Activated CD4-positive, alpha-beta T cell treated with anti-CD3 and anti-CD28 coated beads, Interleukin-2, amount 50 U/mL, for 48 hours (primary cell): ENCODE results near the gene MRPL1.
"Not testable (repeated sequence)": the region's sequence is repeated elsewhere in the genome, so short reads cannot be mapped to it uniquely, and the experiment has no call there.

Experiments
- DNase-seq, 2 experiments: peaks; one replicate each; pipeline ENCODE4 v3.0.0-alpha.2; 2020

MRPL1 gene

DNA sequence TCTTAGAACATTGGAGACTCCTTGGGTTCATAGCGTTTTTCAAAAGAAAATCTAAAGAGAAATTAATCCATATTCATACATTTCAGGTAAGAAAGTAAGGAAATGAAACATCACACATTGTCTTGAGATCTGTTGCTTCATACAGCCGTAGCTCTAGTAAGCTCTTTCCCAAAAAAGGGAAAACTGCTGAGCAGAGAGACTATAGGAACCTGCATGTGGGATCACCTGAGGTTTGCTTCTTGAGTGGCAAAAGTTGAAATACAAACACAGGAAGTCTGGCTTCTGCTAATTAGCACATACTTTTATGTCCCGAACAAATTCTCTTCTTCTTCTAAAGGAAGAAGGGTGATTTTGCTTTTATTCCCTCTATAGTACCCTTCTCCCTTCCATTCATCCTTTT is 57.7 kb downstream of the MRPL1 start:
- DNase-seq, result no peak

DNA sequence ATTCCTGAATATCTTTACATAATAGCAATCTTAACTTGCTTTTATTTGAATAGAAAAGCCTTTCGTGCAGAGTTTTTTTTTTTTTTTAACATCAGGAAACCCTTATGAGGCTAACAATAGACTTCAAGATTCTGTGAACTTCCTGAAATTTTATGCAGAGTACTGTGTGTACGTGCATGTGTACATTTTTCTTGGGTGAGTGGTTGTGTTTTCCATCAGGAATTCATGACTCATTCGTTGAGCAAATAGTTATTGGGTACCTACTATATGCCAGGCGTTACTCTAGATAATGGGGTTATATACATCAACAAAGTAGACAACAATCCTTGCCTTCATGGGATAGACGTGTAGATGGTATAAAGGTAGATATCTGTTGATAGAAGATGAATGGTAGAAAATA is 59.1 kb downstream of the MRPL1 start:
- no peak for DNase-seq

DNA sequence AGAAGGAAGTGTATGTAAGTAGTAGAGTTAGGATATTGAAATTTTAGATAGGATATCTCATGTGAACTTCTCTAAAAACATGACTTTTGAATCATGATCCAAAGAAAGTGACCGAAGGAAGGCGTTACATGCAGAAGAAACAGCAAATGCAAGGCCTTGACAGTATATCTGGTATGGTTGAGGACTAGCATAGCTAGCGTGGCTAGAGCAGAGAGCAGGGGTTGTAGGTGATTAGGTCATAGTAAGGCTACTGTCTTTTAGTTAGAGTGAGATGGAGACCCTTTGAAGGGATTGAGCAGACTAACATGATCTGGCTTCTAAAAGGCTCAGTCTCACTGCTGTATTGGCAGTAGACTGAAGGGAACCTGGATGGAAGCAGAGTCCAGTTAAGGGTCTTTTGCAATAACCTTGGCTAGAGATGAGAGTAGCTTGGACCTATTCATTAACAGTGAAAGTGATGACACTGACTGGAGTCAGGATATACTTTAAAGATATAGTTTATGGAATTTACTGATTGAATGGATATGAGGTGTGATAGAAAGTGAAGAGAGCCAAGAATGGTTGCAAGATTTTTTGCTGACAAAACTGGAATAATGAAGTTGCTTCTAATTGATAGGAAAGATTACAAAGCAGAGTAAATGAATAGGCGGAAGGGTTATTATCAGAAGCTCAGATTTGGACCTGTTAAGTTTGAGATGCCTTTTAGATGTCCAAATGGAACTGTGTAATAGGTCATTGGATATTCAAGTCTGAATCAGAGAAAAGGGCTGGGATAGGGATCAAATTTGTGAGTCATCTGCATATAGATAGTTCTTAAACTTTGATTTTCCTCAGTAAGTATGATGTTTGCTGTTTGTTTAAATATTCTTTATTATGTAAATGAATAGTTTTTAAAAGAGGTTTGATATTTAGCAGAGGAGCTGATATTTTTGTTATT is 59.8 kb downstream of the MRPL1 start:
- no peak for DNase-seq

DNA sequence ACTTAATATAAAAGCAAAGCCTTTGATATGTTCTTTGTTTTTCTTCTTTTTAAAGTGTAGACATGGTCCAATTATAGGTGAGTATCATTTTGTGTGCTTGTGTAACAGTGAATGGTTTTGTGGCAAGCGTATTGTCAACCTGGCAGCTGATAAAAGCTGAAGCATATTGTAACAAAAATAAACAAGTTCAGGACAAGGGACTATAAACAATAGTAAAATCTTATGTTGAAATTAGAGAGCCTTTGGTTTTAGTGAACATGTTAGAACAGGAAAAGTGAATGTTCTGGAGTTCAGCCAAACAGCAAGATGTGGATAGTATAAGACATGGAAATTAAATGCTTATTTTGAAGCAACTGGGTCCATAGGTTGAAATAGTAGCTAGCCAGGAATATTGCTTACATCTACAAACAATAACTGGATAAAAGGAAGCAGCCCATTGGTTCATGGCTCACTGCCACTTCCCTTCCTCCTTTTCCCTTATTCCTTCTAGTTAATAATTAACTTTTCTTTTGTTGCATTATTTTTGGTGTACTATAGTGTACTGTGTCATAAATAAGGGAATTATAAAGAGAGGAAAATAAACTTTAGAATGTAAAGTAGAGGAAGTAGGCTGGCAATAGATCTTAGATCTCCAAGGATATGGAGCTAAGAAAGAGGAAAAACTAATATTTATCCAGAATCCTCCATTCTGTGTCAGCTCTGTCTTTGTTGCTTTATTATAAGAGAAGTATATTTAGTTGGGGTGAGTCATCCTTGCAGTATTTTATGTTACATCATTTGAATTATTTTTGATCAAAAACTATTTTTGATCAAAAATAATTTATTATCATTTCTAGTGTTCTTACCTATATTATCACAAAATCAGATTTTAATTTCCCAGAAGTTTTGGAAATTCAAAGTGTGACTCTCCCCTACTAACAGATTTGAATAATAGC is 65.6 kb downstream of the MRPL1 start:
- DNase-seq, result no peak

DNA sequence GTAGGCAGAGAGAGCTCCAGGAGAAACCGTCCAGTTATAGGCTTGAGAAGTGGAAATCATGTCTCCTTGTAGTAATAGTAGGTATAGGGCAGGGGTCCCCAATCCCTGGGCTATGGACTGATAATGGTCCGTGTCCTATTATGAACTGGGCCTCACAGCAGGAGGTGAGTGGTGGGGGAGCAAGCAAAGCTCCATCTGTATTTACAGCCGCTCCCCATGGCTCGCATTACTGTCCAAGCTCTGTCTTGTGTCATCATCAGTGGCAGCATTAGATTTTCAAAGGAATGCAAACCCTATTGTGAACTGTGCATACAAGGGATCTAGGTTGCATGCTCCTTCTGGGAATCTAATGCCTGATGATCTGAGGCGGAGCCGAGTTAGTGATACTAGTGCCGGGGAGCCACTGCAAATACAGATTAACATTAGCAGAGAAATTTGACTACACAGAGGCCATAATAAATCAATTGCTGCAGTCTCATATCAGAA is 67.6 kb downstream of the MRPL1 start:
- no peak for DNase-seq

DNA sequence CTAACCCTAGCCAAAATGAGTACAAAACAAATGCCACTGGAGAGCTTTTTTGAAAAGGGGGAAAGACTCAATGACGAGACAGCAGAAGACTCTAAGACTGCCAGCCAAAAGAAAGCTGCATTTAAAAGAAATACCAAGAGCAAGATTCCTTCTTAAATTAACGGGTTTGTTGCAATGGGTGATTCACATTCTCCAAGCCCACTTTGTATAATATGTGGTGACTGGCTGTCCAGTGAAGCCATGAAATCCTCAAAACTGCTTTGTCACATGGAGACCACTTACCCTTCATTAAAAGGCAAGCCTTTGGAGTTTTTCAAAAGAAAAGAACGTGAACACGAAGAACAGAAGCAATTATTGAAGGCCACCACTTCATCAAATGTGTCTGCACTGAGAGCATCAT is 68.2 kb downstream of the MRPL1 start:
- no peak for DNase-seq

DNA sequence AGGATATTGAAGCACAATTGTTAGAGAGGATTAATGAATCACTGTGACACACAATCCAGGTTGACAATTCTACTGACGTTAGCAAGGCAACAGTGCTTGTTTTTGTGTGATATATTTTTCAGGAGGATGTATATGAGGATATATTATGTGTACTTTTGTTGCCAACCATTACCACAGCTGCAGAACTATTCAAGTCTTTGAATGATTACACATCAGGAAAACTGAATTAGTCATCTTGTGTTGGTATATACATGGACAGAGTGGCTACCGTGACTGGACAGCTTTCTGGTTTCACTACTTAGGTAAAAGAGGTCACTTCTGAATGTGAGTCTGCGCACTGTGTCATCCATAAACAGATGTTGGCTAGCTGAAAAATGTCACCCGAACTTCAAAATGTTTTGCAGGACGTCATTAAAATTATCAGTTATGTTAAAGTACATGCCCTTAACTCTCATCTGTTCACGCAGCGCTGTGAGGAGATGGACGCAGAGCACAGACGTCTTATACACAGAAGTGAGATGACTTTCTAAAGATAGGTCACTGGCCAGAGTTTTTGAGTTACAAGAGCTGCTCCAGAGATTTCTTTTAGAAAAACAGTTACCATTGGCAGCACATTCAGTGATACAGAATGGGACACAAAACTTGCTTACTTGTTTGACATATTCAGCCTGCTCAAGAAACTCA is 69.0 kb downstream of the MRPL1 start:
- DNase-seq, result no peak

DNA sequence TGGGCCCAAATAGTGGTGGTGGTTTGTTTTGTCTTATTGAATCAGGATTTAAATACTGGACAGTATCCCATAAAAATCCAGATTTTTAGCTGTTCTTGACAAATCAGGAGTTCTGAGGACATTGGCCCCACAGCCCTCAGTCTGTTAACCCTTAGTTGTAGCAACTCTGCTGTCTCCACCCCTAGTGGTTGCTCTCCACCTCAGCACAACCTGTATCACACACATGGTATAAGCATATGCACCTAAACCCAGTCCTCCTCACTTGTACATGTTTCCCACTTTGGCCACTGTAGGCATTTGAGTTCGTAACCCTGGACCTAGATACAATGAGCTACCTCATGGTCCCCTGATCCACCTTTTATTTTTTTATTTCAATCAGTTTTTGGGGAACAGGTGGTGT is 75.9 kb downstream of the MRPL1 start:
- DNase-seq, result no peak

DNA sequence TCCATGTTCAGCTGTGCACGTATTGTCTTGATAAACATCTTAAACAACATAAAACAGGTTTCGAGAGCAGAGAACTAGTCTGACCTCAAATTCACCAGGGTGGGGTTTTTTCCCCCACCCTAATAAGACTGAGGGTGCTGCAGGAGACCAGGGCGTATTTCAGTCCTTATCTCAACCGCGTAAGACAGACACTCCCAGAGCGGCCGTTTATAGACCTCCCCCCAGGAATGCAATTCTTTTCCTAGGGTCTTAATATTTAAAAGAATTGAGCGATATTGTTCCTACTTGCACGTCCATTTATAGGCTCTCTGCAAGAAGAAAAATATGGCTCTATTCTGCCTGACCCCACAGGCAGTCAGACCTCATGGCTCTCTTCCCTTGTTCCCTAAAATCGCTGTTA is 83.3 kb downstream of the MRPL1 start:
- DNase-seq, result not testable (repeated sequence)

DNA sequence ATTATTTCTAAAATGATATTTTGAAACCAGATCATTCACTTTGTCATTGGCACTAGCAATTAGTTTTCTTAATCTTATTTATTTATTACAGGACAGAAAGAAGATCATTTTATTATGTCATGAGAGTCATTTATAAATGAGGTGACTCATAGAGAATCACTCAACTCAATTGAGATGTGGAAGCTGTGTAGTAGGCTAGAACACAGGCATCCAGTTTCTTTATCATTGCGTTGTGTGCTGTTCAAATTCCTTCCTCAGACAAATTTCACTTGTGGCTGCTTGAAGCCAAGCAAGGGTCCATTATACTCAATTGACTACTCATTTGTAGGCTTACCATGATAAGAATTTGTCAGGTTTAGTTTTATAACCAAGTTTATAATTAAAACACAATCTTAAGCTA is 87.6 kb downstream of the MRPL1 start:
- DNase-seq, result no peak

DNA sequence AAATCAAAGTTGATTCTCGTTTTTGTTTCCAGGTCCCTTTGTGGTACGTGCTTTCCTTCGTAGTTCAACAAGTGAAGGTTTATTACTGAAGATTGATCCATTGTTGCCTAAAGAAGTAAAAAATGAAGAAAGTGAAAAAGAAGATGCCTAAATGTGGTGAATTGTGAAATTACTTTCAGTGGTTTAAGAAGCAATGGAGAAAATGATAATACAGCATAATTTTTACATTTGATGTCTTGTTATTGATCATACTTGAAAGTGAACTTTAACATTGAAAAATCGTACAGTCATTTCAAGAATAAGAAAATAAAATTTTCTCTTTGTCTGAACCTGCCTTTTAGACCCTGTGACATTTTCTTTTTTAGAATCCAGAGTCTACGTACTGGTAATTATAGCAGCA is 89.8 kb downstream of the MRPL1 start:
- DNase-seq, result no peak

DNA sequence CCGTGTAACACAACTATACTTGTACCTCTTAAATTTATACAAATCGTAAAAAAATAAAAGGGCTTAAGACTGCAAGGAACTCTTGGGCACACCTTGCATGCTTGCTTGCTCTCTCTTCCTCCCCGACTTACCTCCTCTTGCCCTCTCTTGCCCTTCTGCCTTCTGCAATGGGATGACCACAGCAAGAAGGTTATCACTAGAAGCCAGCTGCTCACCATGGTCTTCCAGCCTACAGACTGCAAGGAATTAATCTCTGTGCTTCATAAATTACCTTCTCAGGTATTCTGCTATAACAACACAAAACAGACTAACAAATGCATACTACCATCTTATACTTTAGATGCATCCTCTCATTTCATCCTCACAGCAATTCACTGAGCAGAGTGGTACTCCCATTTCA is 92.1 kb downstream of the MRPL1 start:
- DNase-seq, result no peak

DNA sequence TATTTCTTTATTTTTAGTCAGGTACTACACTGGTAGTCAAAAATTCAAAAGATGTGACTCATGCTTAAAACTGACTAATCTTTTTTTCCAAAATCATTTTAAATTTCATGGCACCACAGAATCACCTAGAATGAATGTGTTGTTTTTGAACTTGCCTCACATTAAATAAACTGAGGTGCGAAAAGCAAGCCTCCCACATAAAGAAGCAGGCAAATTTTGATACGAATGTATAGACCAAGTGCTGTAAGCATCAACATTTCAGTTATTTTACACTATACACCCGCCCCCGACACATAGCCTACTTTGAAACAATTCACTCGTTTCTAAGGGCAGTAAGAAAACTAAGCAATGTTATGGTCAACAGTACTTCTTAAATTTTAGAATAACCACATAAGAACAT is 94.3 kb downstream of the MRPL1 start:
- DNase-seq, result no peak

DNA sequence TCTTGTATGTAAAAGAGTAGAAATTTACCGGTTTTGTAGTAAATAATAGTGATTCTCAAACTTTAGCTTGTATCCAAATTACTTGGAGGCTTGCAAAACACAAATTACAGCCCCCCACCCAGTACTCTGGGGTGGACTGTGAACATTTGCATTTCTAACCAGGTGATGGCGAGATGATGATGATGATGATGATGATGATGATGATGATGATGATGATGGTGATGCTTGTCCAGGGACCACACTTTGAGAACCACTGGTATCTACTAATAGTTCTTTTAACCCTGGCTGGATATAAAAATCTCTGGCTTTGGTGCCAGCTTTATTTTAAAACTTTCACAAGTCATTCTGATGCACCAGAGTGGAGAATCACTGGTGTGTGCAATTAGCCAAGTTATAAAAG is 96.3 kb downstream of the MRPL1 start:
- DNase-seq, result no peak

DNA sequence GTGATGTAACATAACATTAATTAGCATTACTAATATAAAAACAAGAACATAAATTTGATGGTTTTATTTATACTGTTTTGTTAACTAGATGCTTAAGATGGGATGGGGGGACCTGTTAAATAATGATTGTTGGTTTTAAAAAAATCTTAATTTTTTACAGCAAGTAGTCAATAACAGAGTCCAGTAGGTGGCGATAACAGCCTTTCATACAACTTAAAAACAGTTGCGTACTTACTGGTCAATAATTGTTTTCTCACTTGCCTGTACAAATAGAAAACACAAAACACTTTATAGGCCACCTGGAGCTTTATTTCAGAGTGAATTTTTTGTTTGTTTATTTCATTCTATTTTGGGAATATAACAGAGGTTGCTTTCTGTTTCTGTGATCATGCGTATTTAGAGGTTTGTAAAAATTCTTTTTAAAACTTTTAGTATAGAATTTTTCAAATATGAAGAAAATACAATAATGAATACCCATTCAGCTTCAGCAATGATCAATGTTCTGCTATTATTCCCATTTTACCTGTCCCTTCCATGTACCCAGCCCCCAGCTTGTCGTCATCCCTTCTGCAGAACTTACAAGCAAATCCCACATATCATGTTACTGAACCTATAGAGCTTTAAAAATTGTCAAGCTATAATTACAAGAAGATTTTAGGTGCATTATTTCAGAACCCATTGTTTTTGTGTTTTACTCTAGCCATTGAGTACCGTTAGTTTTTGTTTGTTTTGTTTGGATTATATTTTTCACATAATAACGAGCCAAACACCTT is 97.1 kb downstream of the MRPL1 start:
- DNase-seq, result no peak

DNA sequence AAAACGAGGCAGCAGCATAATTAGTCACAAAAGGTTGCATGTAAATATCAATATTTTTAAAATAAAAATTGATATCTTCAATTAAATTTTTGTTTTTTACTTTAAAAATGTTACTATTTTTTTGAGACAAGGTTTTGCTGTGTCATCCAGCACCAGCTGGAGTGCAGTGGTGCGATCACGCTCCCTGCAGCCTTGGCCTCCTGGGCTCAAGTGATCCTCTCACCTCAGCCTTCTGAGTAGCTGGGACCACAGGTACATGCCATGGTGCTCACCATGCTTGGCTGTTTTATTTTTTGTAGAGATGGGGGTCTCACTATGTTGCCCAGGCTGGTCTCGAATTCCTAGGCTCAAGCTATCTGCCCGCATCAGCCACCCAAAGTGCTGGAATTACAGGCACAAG is 97.7 kb downstream of the MRPL1 start:
- DNase-seq, result no peak

DNA sequence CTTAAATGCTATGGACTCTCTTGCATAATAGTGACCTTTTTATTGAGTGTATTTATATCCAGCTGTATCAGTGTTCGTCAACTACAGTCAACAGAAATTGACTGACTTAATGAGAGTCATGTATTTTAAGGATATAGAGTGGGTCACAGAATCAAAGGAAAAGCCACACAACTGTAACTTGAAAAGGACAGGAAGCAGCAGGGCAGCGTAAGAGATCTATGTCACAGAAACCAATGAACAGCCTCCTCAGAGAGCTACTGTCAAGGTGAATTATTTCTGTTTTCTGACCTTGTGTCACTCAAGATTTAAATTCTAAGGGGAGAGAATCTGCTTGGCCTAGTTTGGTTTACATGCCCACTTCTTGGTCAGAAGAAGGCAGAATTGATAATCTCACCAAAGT is 100.4 kb downstream of the MRPL1 start:
- DNase-seq, result no peak

DNA sequence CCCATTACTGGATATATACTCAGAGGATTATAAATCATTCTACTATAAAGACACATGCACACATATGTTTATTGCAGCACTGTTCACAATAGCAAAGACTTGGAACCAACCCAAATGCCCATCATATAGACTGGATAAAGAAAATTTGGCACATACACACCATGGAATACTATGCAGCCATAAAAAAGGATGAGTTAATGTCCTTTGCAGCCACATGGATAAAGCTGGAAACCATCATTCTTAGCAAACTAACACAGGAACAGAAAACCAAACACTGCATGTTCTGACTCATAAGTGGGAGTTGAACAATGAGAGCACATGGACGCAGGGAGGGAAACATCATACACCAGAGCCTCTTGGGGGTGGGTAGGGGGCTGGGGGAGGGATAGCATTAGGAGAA is 111.0 kb downstream of the MRPL1 start:
- not testable (repeated sequence) for DNase-seq

DNA sequence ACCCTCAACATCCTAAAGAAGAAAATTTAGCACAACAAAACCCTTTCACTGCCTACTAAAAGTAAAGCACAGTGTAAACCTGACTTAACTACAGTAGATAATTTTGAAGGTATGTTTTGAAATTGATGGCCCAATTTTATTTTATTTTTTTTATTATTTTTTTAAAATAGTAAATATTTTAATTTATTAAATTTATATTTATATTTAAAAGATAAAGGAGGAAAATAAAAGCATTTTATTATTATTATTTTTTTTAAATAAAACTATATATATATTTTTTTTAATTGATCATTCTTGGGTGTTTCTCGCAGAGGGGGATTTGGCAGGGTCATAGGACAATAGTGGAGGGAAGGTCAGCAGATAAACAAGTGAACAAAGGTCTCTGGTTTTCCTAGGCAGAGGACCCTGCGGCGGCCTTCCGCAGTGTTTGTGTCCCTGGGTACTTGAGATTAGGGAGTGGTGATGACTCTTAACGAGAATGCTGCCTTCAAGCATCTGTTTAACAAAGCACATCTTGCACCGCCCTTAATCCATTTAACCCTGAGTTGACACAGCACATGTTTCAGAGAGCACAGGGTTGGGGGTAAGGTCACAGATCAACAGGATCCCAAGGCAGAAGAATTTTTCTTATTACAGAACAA is 120.4 kb downstream of the MRPL1 start:
- DNase-seq, result not testable (repeated sequence)

DNA sequence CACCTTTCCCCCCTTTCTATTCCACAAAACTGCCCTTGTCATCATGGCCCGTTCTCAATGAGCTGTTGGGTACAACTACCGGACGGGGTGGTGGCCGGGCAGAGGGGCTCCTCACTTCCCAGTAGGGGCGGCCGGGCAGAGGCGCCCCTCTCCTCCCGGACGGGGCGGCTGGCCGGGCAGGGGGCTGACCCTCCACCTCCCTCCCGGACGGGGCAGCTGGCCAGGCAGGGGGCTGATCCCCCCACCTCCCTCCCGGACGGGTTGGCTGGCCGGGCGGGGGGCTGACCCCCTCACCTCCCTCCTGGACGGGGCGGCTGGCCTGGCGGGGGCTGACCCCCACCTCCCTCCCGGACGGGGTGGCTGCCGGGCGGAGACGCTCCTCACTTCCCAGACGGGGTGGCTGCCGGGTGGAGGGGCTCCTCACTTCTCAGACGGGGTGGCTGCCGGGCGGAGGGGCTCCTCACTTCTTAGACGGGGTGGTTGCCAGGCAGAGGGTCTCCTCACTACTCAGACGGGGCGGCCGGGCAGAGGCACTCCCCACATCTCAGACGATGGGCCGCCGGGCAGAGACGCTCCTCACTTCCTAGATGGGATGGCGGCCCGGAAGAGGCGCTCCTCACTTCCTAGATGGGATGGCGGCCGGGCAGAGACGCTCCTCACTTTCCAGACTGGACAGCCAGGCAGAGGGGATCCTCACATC is 121.1 kb downstream of the MRPL1 start:
- DNase-seq, result not testable (repeated sequence)

DNA sequence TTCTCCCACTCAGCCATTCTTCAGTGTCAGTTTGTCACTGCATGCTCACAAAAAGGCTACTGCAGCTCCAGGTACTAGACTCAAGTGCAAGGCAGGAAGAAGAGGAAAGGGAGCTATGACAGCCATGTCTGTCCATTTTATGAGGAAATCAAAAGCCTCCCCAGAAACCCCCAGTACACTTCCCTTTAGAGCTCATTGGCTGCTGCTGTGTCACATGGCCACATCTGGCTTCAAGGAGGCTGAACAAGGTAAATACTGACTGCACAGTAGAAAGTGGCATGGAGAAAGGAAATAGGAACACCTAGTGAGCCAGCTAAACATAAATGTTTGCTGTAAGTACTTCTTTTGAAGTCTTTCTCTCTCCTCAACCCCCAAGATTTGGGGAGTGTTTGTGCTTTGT is 127.3 kb downstream of the MRPL1 start:
- no peak for DNase-seq
